Nephron progenitor cell (in vitro differentiated cells): ENCODE results near the gene ARFIP1.

ENCODE experiments used
- DNase-seq: peaks from one replicate; pipeline ENCODE4 v3.0.0; 2021
- H3K27ac Mint-ChIP-seq: 2 replicates; pipeline ENCODE4 v1.8.0; 2021; ENCODE audit warnings: mild to moderate bottlenecking, moderate library complexity, mixed read lengths
- H3K27me3 Mint-ChIP-seq: 2 replicates; pipeline ENCODE4 v1.8.0; 2021; ENCODE audit warnings: mild to moderate bottlenecking, low read depth, mixed read lengths; ENCODE audit not compliant: poor library complexity
- H3K36me3 Mint-ChIP-seq: 2 replicates; pipeline ENCODE4 v1.8.0; 2021; ENCODE audit warnings: low read depth, mixed read lengths
- H3K4me1 Mint-ChIP-seq: 2 replicates; pipeline ENCODE4 v1.8.0; 2021; ENCODE audit warnings: mixed read lengths
- H3K4me3 Mint-ChIP-seq: 2 replicates; pipeline ENCODE4 v1.8.0; 2021; ENCODE audit warnings: mild to moderate bottlenecking, moderate library complexity, mixed read lengths
- H3K9me3 Mint-ChIP-seq: 2 replicates; pipeline ENCODE4 v1.8.0; 2021; ENCODE audit warnings: mild to moderate bottlenecking, moderate library complexity, mixed read lengths
- TF ChIP-seq, protein P1 (sequence below): fragments of 200-600 bp; sonication (generic); IDR thresholded peaks from 2 replicates; pipeline ENCODE4 v1.5.0; 2021; ENCODE audit warnings: antibody characterized with exemption

Gene ARFIP1, protein sequence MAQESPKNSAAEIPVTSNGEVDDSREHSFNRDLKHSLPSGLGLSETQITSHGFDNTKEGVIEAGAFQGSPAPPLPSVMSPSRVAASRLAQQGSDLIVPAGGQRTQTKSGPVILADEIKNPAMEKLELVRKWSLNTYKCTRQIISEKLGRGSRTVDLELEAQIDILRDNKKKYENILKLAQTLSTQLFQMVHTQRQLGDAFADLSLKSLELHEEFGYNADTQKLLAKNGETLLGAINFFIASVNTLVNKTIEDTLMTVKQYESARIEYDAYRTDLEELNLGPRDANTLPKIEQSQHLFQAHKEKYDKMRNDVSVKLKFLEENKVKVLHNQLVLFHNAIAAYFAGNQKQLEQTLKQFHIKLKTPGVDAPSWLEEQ

DNA sequence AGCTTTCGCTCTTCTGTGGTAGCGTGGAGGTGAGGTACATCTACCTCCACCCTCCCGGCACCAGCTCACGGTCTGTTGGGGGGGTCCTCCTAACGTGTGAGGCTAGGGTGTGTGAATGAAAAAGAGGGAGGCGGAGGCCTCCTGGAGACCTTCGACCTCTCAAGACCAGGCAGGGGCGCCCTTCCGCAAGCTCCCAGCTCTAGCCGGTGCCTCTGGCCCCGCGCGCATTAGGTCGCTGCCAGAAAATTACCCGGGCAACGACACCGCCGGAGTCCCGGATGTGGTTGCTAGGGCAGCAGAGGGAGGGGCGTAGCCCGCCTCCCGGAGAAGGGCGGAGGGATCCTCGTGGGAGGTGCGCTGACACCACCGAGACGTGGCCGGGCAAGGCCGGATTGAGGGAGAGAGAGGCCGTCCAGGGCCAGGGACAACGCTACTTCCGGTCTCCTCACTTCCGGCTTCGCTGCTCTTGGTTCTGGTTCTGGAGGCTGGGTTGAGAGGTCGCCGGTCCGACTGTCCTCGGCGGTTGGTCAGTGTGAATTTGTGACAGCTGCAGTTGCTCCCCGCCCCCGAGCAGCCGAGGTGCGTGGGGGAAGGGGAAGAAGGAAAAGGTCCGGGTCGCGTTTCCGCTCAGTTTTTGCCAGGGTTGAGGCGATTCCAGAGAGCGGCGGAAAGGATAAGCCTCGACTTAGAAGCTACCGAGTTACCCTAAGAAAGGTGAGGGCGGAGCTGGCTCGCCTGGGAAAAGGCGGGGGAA, at the start of gene ARFIP1, which contains the start of gene TIGD4:
ARFIP1 (plus strand) TSS at position 442 of the 754 bp plus-strand sequence. CDS start 49,680 bp downstream, outside the sequence.
TIGD4 (minus strand) TSS at position 218 of the 754 bp plus-strand sequence. CDS start 8,726 bp downstream, outside the sequence.
- DNase-seq: peak; percentile 96
- Mint-ChIP-seq H3K36me3 (peaks cover 7% of the 10 kb centered on the region), H3K4me3 (peak within 1 kb of the TSS; percentile 92), H3K27ac (peak within 1 kb of the TSS; percentile 98), H3K4me1 (peaks cover 67% of the 10 kb centered on the region), H3K27me3 (peaks cover 10% of the 10 kb centered on the region), H3K9me3 (no peaks in the 10 kb centered on the region)
- TF ChIP-seq, protein P1, sequence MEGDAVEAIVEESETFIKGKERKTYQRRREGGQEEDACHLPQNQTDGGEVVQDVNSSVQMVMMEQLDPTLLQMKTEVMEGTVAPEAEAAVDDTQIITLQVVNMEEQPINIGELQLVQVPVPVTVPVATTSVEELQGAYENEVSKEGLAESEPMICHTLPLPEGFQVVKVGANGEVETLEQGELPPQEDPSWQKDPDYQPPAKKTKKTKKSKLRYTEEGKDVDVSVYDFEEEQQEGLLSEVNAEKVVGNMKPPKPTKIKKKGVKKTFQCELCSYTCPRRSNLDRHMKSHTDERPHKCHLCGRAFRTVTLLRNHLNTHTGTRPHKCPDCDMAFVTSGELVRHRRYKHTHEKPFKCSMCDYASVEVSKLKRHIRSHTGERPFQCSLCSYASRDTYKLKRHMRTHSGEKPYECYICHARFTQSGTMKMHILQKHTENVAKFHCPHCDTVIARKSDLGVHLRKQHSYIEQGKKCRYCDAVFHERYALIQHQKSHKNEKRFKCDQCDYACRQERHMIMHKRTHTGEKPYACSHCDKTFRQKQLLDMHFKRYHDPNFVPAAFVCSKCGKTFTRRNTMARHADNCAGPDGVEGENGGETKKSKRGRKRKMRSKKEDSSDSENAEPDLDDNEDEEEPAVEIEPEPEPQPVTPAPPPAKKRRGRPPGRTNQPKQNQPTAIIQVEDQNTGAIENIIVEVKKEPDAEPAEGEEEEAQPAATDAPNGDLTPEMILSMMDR: no peak

DNA sequence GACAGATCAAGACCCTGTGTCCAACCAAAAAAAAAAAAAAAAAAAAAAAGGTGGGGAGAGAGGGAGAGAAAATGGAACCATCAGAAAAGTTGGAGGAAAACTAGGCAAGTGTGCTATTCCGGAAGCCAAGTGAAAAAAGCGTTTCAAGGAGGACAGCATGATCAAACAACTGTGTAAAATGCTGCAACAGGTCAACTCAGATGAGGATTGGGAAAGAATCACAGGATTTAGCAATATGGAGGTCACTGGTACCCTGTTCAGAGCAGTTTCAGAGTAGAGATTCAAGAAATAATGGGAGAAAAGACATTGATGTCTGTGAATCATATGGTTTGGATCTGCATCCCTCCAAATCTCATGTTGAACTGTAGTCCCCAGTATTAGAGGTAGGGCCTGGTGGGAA, 47.8 kb upstream of the ARFIP1 start:
- Mint-ChIP-seq H3K27me3 (no peaks in the 10 kb centered on the region), H3K36me3 (no peaks in the 10 kb centered on the region), H3K27ac (no peak overlapping the region), H3K4me1 (peaks cover 11% of the 10 kb centered on the region), H3K4me3 (no peak overlapping the region), H3K9me3 (no peaks in the 10 kb centered on the region)
- TF ChIP-seq, protein P1: no peak
- no peak for DNase-seq

DNA sequence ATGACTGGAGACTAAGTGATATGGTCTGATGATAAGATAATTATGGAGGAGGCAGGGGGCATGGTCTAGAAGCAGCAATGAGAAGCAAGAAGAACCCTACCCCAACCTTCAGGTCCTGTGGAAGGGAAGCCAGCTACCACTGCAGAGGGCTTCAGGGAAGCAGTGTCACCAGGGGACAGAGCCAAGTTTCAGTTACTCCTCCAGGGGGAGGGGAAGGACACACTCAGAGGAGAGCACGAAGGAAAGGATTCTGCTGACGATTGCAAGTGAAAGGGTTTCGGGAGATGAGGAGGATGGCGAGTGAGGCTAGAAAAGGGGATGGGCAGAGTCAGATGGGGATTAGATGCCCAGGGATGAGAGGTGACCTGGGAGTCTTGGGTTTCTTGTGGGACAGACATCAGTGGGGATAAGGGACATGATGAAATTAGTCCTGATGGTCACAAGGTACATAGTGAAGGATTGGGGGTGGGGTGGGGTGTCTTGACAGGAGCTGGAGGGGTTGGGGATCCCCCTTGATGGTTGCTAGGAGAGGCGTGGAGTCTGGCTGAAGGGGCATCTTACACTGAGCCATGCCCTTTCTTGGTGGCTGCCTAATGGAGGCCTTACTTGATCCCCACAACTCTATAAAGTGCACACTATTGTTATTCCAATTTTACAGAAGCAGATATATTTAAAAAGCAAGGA, 45.6 kb upstream of the ARFIP1 start:
- Mint-ChIP-seq H3K36me3 (no peaks in the 10 kb centered on the region), H3K4me1 (peaks cover 23% of the 10 kb centered on the region), H3K4me3 (no peak overlapping the region), H3K9me3 (no peaks in the 10 kb centered on the region), H3K27me3 (peaks cover 5% of the 10 kb centered on the region), H3K27ac (no peak overlapping the region)
- DNase-seq: no peak
- TF ChIP-seq, protein P1: no peak

DNA sequence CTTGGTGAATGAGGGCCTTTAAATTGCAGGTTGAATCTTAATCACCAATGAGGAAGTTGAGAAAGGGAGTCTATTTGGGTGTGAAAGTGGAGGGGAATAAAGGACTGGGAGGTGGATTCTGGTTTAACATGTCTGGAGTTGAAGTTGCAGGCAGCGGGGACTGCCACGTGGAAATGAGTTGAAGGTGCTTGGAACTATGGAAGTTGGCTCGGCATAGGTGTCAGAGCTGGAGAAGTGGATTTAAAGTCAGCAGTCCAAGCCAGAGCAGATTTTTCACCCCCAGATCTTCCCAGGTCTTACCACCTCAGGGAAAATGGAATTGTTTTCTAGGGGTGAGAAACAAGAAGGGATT, 45.1 kb upstream of the ARFIP1 start:
- Mint-ChIP-seq H3K4me1 (peaks cover 24% of the 10 kb centered on the region), H3K27ac (no peak overlapping the region), H3K27me3 (peaks cover 5% of the 10 kb centered on the region), H3K4me3 (no peak overlapping the region), H3K9me3 (no peaks in the 10 kb centered on the region), H3K36me3 (no peaks in the 10 kb centered on the region)
- DNase-seq: no peak
- TF ChIP-seq, protein P1: no peak

DNA sequence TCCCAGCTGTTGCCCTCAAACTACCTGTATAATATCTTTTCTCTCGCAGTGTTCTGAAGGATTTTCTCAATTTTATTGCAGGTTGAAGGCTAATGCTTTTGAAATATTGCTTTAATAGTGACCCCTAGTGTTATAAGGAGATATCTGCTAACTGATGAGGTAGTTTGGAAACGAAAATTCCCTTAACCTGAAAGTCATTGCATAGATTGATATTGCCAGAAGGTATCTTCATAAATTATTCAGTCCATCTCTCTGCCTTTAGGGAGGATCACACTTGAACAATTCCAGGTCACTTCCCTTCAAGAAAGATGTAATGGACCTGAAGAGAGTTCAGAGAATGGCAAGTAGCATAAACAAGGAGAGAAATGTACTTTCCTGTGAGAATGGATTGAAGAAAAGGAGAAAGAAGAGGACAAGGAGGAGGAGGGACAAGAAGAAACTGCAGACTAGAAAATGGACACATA, 44.3 kb upstream of the ARFIP1 start:
- no peaks in the 10 kb centered on the region for H3K9me3 Mint-ChIP-seq
- peaks cover 24% of the 10 kb centered on the region for H3K4me1 Mint-ChIP-seq
- no peak for DNase-seq
- H3K36me3 Mint-ChIP-seq: no peaks in the 10 kb centered on the region
- peak overlapping the region; percentile 16 for H3K27ac Mint-ChIP-seq
- peaks cover 5% of the 10 kb centered on the region for H3K27me3 Mint-ChIP-seq
- H3K4me3 Mint-ChIP-seq: no peak overlapping the region
- TF ChIP-seq, protein P1: peak; percentile 56
